ENCODE measurements around the gene DRICH1. TPM values are rescaled to one million over a fixed set of nuclear protein-coding genes. Genes with fewer than 3 reads are reported as not detected.
"Not testable (repeated sequence)": the region's sequence is repeated elsewhere in the genome, so short reads cannot be mapped to it uniquely, and the experiment has no call there.

The DRICH1 gene
- total RNA-seq, 1 donor from 2014 or later = 0.43 TPM

DNA sequence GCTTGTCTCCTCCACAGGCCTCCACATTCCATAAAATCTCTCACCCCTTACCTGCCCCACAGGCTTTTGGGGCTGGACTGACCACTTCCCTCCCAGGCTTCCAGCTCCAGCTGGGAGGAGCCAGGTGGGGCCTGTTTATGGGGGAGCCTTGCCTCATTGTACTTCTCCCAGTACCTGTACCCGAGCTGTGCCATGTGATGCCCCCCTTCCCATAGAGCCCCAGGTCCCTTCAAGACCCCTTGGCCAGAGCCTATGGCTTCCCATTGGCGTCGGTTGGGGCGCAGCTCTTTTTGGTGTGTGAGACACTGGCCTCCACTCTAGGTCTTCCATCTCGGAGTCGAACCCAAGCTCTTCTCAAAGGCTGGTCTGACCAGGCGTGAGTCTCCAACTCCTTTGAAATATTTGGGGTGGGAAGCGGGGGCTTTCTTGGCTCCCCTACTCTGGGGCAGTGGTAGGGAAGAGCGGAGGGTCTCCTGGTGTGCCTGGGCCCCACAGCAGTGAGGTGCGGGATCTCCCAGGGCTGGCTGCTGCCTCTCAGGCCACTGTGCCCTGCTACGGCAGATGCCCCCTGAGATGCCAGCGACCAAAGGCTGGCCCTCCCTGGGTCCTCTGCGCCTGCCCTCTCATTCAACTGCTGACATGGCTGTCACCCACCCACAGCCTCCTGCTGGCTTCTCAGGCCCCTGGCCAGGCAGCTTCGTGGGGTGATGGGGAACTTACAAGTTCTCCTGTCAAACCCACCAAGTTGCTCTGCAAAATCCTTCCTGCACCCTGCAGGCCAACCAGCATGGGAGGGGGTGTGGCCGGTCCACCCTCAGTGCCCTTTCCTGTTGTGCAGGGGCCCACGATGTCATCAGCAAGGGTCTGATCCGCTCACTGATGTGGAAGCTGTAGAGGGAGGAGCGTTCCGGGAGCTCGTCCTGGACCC lies 25.7 kb downstream of the DRICH1 start:
- H3K4me3 Mint-ChIP-seq (ENCODE audit: unreplicated experiment) = no peak overlapping the region
- no peaks in the 10 kb centered on the region for H3K36me3 Mint-ChIP-seq (ENCODE audit: unreplicated experiment)
- H3K27me3 Mint-ChIP-seq (ENCODE audit: unreplicated experiment) = peaks cover 8% of the 10 kb centered on the region
- no peak for TF ChIP-seq CTCF (IDR thresholded peaks at IDR 0.05)
- H3K27ac Mint-ChIP-seq (ENCODE audit: unreplicated experiment) = no peak overlapping the region
- DNase-seq (ENCODE audit: extremely low spot score, unreplicated experiment) = no peak
- H3K4me1 Mint-ChIP-seq (ENCODE audit: unreplicated experiment) = no peaks in the 10 kb centered on the region
- H3K9me3 Mint-ChIP-seq (ENCODE audit: unreplicated experiment) = no peaks in the 10 kb centered on the region

DNA sequence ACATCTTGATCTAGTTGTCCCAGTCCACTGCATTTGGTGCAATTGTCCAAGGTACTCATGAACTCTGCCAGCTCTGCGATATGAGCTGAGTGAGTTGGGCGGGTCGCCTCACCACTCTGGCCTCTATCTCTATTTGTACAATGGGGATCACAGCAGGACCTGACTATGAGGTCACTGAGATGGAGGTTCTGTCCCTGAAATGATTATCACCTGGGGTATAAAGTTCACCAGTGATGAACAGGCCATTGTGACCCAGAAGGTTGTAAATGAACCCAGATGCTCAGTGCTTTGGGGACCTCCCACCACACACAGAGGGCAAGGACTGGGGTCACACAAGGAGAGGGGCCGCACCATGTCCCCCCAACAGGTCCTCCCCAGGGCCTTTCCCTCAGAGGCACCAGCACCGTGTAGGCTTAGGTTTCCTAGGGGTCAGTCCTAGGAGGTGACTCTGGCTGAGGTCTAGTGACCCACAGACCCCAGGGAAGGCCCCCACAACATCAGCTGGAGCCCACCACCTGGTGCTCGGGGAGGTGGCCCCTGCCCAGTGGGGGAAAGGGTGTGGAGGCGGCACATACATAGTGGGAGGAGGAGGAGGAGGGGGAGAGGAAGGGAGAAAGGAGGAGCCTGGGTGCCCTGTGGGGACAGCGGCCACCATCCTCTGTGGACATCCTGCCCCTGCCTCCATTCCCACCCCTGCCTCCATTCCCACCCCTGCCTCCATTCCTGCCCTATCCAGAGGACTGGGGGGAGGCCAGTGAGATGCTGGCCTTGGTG lies 27.0 kb downstream of the DRICH1 start:
- no peaks in the 10 kb centered on the region for H3K36me3 Mint-ChIP-seq (ENCODE audit: unreplicated experiment)
- no peak overlapping the region for H3K4me3 Mint-ChIP-seq (ENCODE audit: unreplicated experiment)
- H3K27ac Mint-ChIP-seq (ENCODE audit: unreplicated experiment) = no peak overlapping the region
- H3K9me3 Mint-ChIP-seq (ENCODE audit: unreplicated experiment) = no peaks in the 10 kb centered on the region
- H3K27me3 Mint-ChIP-seq (ENCODE audit: unreplicated experiment) = peaks cover 8% of the 10 kb centered on the region
- peaks cover 2% of the 10 kb centered on the region for H3K4me1 Mint-ChIP-seq (ENCODE audit: unreplicated experiment)
- TF ChIP-seq CTCF (IDR thresholded peaks at IDR 0.05) = no peak
- DNase-seq (ENCODE audit: extremely low spot score, unreplicated experiment) = no peak

GRCh38 chr22:23603266-23603665 lies 28.9 kb downstream of the DRICH1 start:
- no peak overlapping the region for H3K27ac Mint-ChIP-seq (ENCODE audit: unreplicated experiment)
- peaks cover 2% of the 10 kb centered on the region for H3K4me1 Mint-ChIP-seq (ENCODE audit: unreplicated experiment)
- H3K36me3 Mint-ChIP-seq (ENCODE audit: unreplicated experiment) = no peaks in the 10 kb centered on the region
- no peaks in the 10 kb centered on the region for H3K9me3 Mint-ChIP-seq (ENCODE audit: unreplicated experiment)
- DNase-seq (ENCODE audit: extremely low spot score, unreplicated experiment) = no peak
- no peak overlapping the region for H3K4me3 Mint-ChIP-seq (ENCODE audit: unreplicated experiment)
- H3K27me3 Mint-ChIP-seq (ENCODE audit: unreplicated experiment) = peaks cover 8% of the 10 kb centered on the region
- no peak for TF ChIP-seq CTCF (IDR thresholded peaks at IDR 0.05)

GRCh38 chr22:23598805-23599518 lies 33.2 kb downstream of the DRICH1 start:
- no peak for TF ChIP-seq CTCF (IDR thresholded peaks at IDR 0.05)
- peaks cover 2% of the 10 kb centered on the region for H3K4me1 Mint-ChIP-seq (ENCODE audit: unreplicated experiment)
- H3K27ac Mint-ChIP-seq (ENCODE audit: unreplicated experiment) = no peak overlapping the region
- no peak for DNase-seq (ENCODE audit: extremely low spot score, unreplicated experiment)
- H3K4me3 Mint-ChIP-seq (ENCODE audit: unreplicated experiment) = no peak overlapping the region
- no peaks in the 10 kb centered on the region for H3K36me3 Mint-ChIP-seq (ENCODE audit: unreplicated experiment)
- H3K27me3 Mint-ChIP-seq (ENCODE audit: unreplicated experiment) = peaks cover 21% of the 10 kb centered on the region
- no peaks in the 10 kb centered on the region for H3K9me3 Mint-ChIP-seq (ENCODE audit: unreplicated experiment)

DNA sequence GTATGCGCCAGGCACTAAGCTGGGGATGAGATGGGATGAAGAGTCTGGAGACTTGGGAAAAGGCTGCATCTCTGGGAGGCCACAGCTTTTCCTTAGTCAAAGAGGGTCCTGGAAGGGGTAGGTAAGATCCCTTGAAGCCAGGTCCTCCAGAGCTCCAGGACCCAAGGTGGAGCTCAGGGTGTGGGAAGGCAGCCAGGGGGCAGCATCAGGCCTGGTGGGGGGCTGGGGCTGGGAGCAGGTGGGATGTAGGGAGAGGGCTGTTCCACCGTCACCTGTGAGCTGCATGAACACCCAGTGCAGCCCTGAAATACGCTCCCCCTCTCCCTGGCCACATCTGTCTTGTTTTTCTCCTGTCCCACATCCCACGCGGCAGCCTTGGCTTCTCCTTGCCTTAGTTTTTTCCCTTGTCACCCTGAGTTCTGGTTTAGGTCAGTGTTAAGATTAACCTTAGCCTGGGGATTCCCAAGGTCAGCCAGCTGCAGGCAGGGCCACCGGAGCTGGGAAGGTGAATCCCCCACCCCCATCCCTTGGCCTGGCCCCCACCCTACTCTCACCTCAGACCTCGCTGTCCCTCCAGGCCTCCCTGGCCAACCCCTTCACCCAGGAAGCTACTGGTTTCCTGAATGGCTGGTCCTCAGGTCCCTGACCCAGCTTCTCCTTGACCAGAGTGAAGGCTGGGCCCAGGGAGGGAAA lies 34.4 kb downstream of the DRICH1 start:
- H3K9me3 Mint-ChIP-seq (ENCODE audit: unreplicated experiment); H3K27ac Mint-ChIP-seq (ENCODE audit: unreplicated experiment); H3K36me3 Mint-ChIP-seq (ENCODE audit: unreplicated experiment); H3K4me1 Mint-ChIP-seq (ENCODE audit: unreplicated experiment); DNase-seq (ENCODE audit: extremely low spot score, unreplicated experiment); H3K4me3 Mint-ChIP-seq (ENCODE audit: unreplicated experiment): not testable (repeated sequence)
- H3K27me3 Mint-ChIP-seq (ENCODE audit: unreplicated experiment) = peaks cover 15% of the 10 kb centered on the region

DNA sequence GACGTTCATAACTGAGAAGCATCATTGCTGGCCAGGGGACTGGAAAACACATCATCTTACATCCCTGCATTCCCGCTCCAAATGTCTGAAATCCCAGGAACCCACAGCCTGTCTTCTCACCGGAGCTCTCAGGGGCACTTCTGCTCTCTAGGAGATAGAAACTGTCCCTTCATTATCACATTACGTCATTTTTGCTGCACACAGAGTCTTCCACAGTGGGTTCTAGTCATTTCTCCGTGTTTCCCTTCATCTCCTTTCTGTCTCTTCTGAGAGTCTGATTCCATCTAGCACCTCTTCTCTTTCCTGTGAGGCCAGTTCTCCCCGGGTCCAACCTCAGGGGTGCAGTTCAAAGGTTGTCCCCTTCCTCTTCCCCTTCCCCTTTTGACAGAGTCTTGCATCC lies 36.2 kb downstream of the DRICH1 start:
- not testable (repeated sequence) for H3K4me1 Mint-ChIP-seq (ENCODE audit: unreplicated experiment); H3K9me3 Mint-ChIP-seq (ENCODE audit: unreplicated experiment); H3K27ac Mint-ChIP-seq (ENCODE audit: unreplicated experiment); DNase-seq (ENCODE audit: extremely low spot score, unreplicated experiment); H3K4me3 Mint-ChIP-seq (ENCODE audit: unreplicated experiment); H3K36me3 Mint-ChIP-seq (ENCODE audit: unreplicated experiment)
- H3K27me3 Mint-ChIP-seq (ENCODE audit: unreplicated experiment) = peaks cover 21% of the 10 kb centered on the region

Measured in osteocyte (in vitro differentiated cells).